ENCODE measurements around the gene CPNE1.

- no peak for TF ChIP-seq EZH2 (IDR thresholded peaks at IDR 0.05; ENCODE audit: insufficient read depth, poor library complexity, severe bottlenecking)
- TF ChIP-seq EZH2phosphoT487 (IDR thresholded peaks at IDR 0.05; ENCODE audit: insufficient read depth, low read depth), result no peak
These were observed 4.4 kb downstream of the CPNE1 start for GRCh38 chr20:35660122-35660937.
